H1 (cell line): ENCODE results near the gene SYT14. TPM values are rescaled to one million over a fixed set of nuclear protein-coding genes. Genes with fewer than 3 reads are reported as not detected.

Experiments
- CTCF ChIA-PET: fragments of 300-600 bp; sonication (Branson Sonifier 250); formaldehyde crosslinking; loops from one replicate; lab custom pipeline; 2021; ENCODE audit not compliant: partially characterized antibody; lab: Charles Lee
- POLR2A ChIA-PET: fragments of 300-600 bp; sonication (Branson Sonifier 250); formaldehyde crosslinking; loops from one replicate; lab custom pipeline; 2021; ENCODE audit warnings: inconsistent platforms; ENCODE audit not compliant: partially characterized antibody; lab: Charles Lee
- DNase-seq, 2 experiments: peaks; one replicate each; pipeline versions ENCODE4 v3.0.0 to v3.0.0-alpha.2; 2010 to 2022; ENCODE audit warnings: low spot score in 2 of 2, low read depth in 1 of 2, mixed read lengths in 1 of 2
- FAIRE-seq: peaks from 2 replicates; lab custom pipeline; 2011; peaks lifted over from hg19 to GRCh38; lab: Jason Lieb, UNC
- H2AFZ ChIP-seq: 2 replicates; pipeline ENCODE4 v1.8.1; 2012; ENCODE audit warnings: low read length, inconsistent platforms
- H2AK5ac ChIP-seq: 2 replicates; pipeline ENCODE4 v1.6.1; 2013; ENCODE audit warnings: low read depth, low read length
- H2BK120ac ChIP-seq: replicated peaks from 2 replicates; pipeline ENCODE3; 2013; ENCODE audit warnings: low read depth, low read length, inconsistent platforms
- H2BK12ac ChIP-seq: 2 replicates; pipeline ENCODE4 v1.6.1; 2013; ENCODE audit warnings: low read depth, low read length
- H2BK15ac ChIP-seq: 2 replicates; pipeline ENCODE4 v1.6.1; 2013; ENCODE audit warnings: low read length
- H2BK20ac ChIP-seq: 2 replicates; pipeline ENCODE4 v1.6.1; 2013; ENCODE audit warnings: low read length
- H2BK5ac ChIP-seq: 2 replicates; pipeline ENCODE4 v1.6.1; 2013; ENCODE audit warnings: low read depth, low read length
- H3K14ac ChIP-seq: 2 replicates; pipeline ENCODE4 v1.6.1; 2013; ENCODE audit warnings: inconsistent platforms; ENCODE audit not compliant: insufficient read length
- H3K18ac ChIP-seq: 2 replicates; pipeline ENCODE4 v1.6.1; 2013; ENCODE audit warnings: low read length; ENCODE audit errors: extremely low read depth
- H3K23ac ChIP-seq: 2 replicates; pipeline ENCODE4 v1.6.1; 2013; ENCODE audit warnings: inconsistent platforms; ENCODE audit not compliant: insufficient read length
- H3K23me2 ChIP-seq: 2 replicates; pipeline ENCODE4 v1.6.1; 2013; ENCODE audit warnings: low read depth, low read length
- H3K27ac ChIP-seq: 2 replicates; pipeline ENCODE4 v1.6.1; 2011; ENCODE audit warnings: low read depth, low read length, inconsistent platforms
- H3K27me3 ChIP-seq, 4 experiments: replicated peaks in 1 of 4; 1 replicate in 1 of 4; 2 replicates in 3 of 4; pipeline versions ENCODE4 v1.6.1 to v1.8.1; 2011 to 2013; ENCODE audit warnings: low read length in 3 of 4, mild to moderate bottlenecking in 3 of 4, inconsistent platforms in 2 of 4, mixed read lengths in 2 of 4, moderate library complexity in 1 of 4; ENCODE audit not compliant: control insufficient read depth in 3 of 4, insufficient read depth in 3 of 4; ENCODE audit errors: extremely low read depth in 1 of 4
- H3K36me3 ChIP-seq, 4 experiments: 2 replicates each; pipeline versions ENCODE4 v1.6.1 to v1.8.1; 2011 to 2013; ENCODE audit warnings: mild to moderate bottlenecking in 4 of 4, low read length in 3 of 4, moderate library complexity in 2 of 4, control low read depth in 1 of 4, inconsistent platforms in 1 of 4; ENCODE audit not compliant: insufficient read depth in 4 of 4, control insufficient read depth in 2 of 4
- H3K4ac ChIP-seq: replicated peaks from 2 replicates; pipeline ENCODE3; 2013; ENCODE audit warnings: low read length, low read depth, mixed read lengths, inconsistent platforms; ENCODE audit not compliant: insufficient read length
- H3K4me1 ChIP-seq, 4 experiments: replicated peaks in 1 of 4; 1 replicate in 1 of 4; 2 replicates in 3 of 4; pipeline versions ENCODE4 v1.6.1 to v1.8.1; 2011 to 2013; ENCODE audit warnings: low read length in 3 of 4, inconsistent platforms in 2 of 4, mixed read lengths in 1 of 4; ENCODE audit not compliant: insufficient read depth in 4 of 4, control insufficient read depth in 3 of 4
- H3K4me2 ChIP-seq, 2 experiments: 2 replicates each; pipeline versions ENCODE4 v1.6.1 to v1.8.1; 2011 to 2013; ENCODE audit warnings: low read depth in 2 of 2, low read length in 2 of 2, control low read depth in 1 of 2, inconsistent platforms in 1 of 2, mild to moderate bottlenecking in 1 of 2; ENCODE audit not compliant: insufficient read depth in 1 of 2
- H3K4me3 ChIP-seq, 4 experiments: fragments of 200-600, 300-600 bp in 1 of 4; sonication (generic), shearing (Covaris generic), sonication (Bioruptor Twin) in 1 of 4; 2 replicates each; pipeline versions ENCODE4 v1.5.1 to v1.8.1; 2011 to 2016; ENCODE audit warnings: low read length in 4 of 4, low read depth in 3 of 4, control low read depth in 2 of 4, inconsistent platforms in 2 of 4, mild to moderate bottlenecking in 2 of 4, mixed read lengths in 1 of 4, moderate library complexity in 1 of 4; ENCODE audit not compliant: insufficient read depth in 2 of 4; ENCODE audit errors: extremely low read depth in 1 of 4
- H3K56ac ChIP-seq: replicated peaks from 2 replicates; pipeline ENCODE3; 2013; ENCODE audit warnings: low read depth, mild to moderate bottlenecking, mixed read lengths, low read length, inconsistent platforms; ENCODE audit not compliant: insufficient read length
- H3K79me1 ChIP-seq: 2 replicates; pipeline ENCODE4 v1.6.1; 2013; ENCODE audit warnings: low read depth, low read length, control low read depth
- H3K79me2 ChIP-seq, 2 experiments: 2 replicates each; pipeline versions ENCODE4 v1.6.1 to v1.8.1; 2012 to 2013; ENCODE audit warnings: low read length in 2 of 2, mild to moderate bottlenecking in 2 of 2, inconsistent platforms in 1 of 2; ENCODE audit not compliant: insufficient read depth in 2 of 2, control insufficient read depth in 1 of 2
- H3K9ac ChIP-seq, 4 experiments: replicated peaks in 1 of 4; 1 replicate in 1 of 4; 2 replicates in 3 of 4; pipeline versions ENCODE4 v1.6.1 to v1.8.1; 2011 to 2013; ENCODE audit warnings: low read depth in 3 of 4, low read length in 3 of 4, control low read depth in 2 of 4, mild to moderate bottlenecking in 2 of 4, moderate library complexity in 2 of 4, inconsistent platforms in 1 of 4; ENCODE audit errors: extremely low read depth in 1 of 4
- H3K9me3 ChIP-seq, 2 experiments: 2 replicates each; pipeline versions ENCODE4 v1.6.1 to v1.8.1; 2012 to 2013; ENCODE audit warnings: mild to moderate bottlenecking in 2 of 2, moderate library complexity in 2 of 2, control low read depth in 1 of 2, inconsistent platforms in 1 of 2, low read depth in 1 of 2, low read length in 1 of 2, mixed read lengths in 1 of 2; ENCODE audit not compliant: insufficient read depth in 2 of 2
- H4K20me1 ChIP-seq, 2 experiments: replicated peaks in 1 of 2; 2 replicates each; pipeline versions ENCODE3 to v1.8.1; 2011 to 2013; ENCODE audit warnings: inconsistent platforms in 2 of 2, low read length in 2 of 2, mild to moderate bottlenecking in 1 of 2; ENCODE audit not compliant: insufficient read depth in 2 of 2, control insufficient read depth in 1 of 2
- H4K5ac ChIP-seq: 2 replicates; pipeline ENCODE4 v1.6.1; 2013; ENCODE audit warnings: low read length, low read depth, mixed read lengths, inconsistent platforms; ENCODE audit not compliant: insufficient read length
- H4K8ac ChIP-seq: 2 replicates; pipeline ENCODE4 v1.8.0; 2013; ENCODE audit warnings: mild to moderate bottlenecking, moderate library complexity, low read length, inconsistent platforms; ENCODE audit not compliant: insufficient read depth; ENCODE audit errors: extremely low read depth
- H4K91ac ChIP-seq: replicated peaks from 2 replicates; pipeline ENCODE3; 2013; ENCODE audit warnings: low read length, mixed read lengths, inconsistent platforms; ENCODE audit not compliant: insufficient read length
- BACH1 ChIP-seq: IDR thresholded peaks from 2 replicates; pipeline ENCODE4 v1.6.1; 2012; ENCODE audit warnings: low read length, improper control_type of control experiment
- BRCA1 ChIP-seq: IDR thresholded peaks from 2 replicates; pipeline ENCODE4 v1.6.1; 2012; ENCODE audit warnings: low read depth, low read length, improper control_type of control experiment
- CREB1 ChIP-seq: IDR thresholded peaks from 2 replicates; pipeline ENCODE4 v1.6.1; 2012; ENCODE audit warnings: inconsistent platforms
- CTBP2 ChIP-seq: IDR thresholded peaks from 2 replicates; pipeline ENCODE4 v1.7.0; 2011; ENCODE audit warnings: borderline replicate concordance, mild to moderate bottlenecking, moderate library complexity, mixed read lengths, low read length; ENCODE audit not compliant: insufficient read depth, insufficient read length
- E2F6 ChIP-seq: IDR thresholded peaks from 2 replicates; pipeline ENCODE4 v1.6.1; 2012; ENCODE audit warnings: inconsistent platforms
- KDM1A ChIP-seq: fragments of 200-600, 300-600 bp; sonication (generic); IDR thresholded peaks from 2 replicates; pipeline ENCODE4 v1.7.1; 2016; ENCODE audit warnings: mild to moderate bottlenecking, low read length, borderline replicate concordance
- KDM4A ChIP-seq: IDR thresholded peaks from one replicate; pipeline ENCODE4 v1.7.1; 2012; ENCODE audit warnings: low read depth, mild to moderate bottlenecking, moderate library complexity, low read length, inconsistent platforms; ENCODE audit not compliant: severe bottlenecking
- PHF8 ChIP-seq: fragments of 200-600 bp; sonication (generic); conservative IDR thresholded peaks from 2 replicates; pipeline ENCODE4 v1.7.1; 2012; ENCODE audit warnings: low read depth, mild to moderate bottlenecking, inconsistent platforms, low read length, moderate library complexity
- POLR2AphosphoS5 ChIP-seq: IDR thresholded peaks from 2 replicates; pipeline ENCODE4 v1.6.1; 2011; ENCODE audit warnings: low read depth, low read length
- SRF ChIP-seq: IDR thresholded peaks from 2 replicates; pipeline ENCODE4 v1.6.1; 2011; ENCODE audit warnings: mild to moderate bottlenecking, low read depth, low read length, moderate library complexity
- SUZ12 ChIP-seq: fragments of 200-600 bp; sonication (generic); IDR thresholded peaks from 2 replicates; pipeline ENCODE4 v1.6.1; 2012; ENCODE audit warnings: mild to moderate bottlenecking, inconsistent platforms, low read length, moderate library complexity, mixed read lengths
- ZNF274 ChIP-seq: IDR thresholded peaks from 2 replicates; pipeline ENCODE4 v1.7.0; 2012; ENCODE audit warnings: low read length, borderline replicate concordance; ENCODE audit errors: extremely low read depth
- WGBS, 2 experiments: shearing (Covaris generic) in 1 of 2; methylation state at CpG; one replicate each; pipeline versions ENCODE4 v1.1.6 to v1.1.7; 2013 to 2015; ENCODE audit warnings: low lambda C conversion rate in 2 of 2, mixed read lengths in 2 of 2, inconsistent platforms in 1 of 2, low coverage in 1 of 2, missing lambda C conversion rate in 1 of 2; ENCODE audit not compliant: insufficient replicate concordance in 2 of 2, insufficient coverage in 1 of 2, insufficient read length in 1 of 2; ENCODE audit errors: extremely low coverage in 1 of 2, missing lambda C conversion rate in 1 of 2; 5-methylcytosine and 5-hydroxymethylcytosine counted together
- polyA plus RNA-seq, 7 experiments: library from polyadenylated mRNA; depleted of rRNA in 3 of 7; stranded (reverse) in 5 of 7; unstranded in 2 of 7; fragments of >200 nt in 5 of 7; fragments of 200-250 nt in 2 of 7; gene quantifications; 1 replicate in 5 of 7; 2 replicates in 1 of 7; 4 replicates in 1 of 7; pipeline versions ENCODE4 v1.2.1 to v1.2.3, GENCODE V29; 2011 to 2013; ENCODE audit warnings: missing spikeins in 2 of 7, mixed read lengths in 2 of 7
- total RNA-seq: library from RNA; stranded (reverse); fragmentation: NEBNext Ultra II Directional; extraction: Animal tissue kit (Norgen Biotek cat#: 25700); gene quantifications from 2 replicates; pipeline ENCODE4 v1.2.1, GENCODE V29; 2021

SYT14 gene
- total and polyA plus RNA-seq, 2 of the 8 experiments (the other 6 are each of a cell fraction or from before 2014, with no cell fraction given) = 2.3 to 18.4 TPM

GRCh38 chr1:209926045-209926444 lies 12.0 kb upstream of the SYT14 start:
- no peak overlapping the region for H2BK120ac ChIP-seq
- no peak overlapping the region for H2BK12ac ChIP-seq
- no peak for DNase-seq
- no peak overlapping the region for H4K8ac ChIP-seq
- ChIA-PET POLR2A (interaction anchor here (1.4 kb wide), 1 partner anchor 63 kb away, joined by 4 read pairs; no protein-coding TSS in a partner anchor), CTCF (interaction anchor here (1.0 kb wide), 1 partner anchor 76 kb away, joined by 4 read pairs; no protein-coding TSS in a partner anchor)
- no peak overlapping the region for H2AK5ac ChIP-seq
- FAIRE-seq = no peak
- no peaks in the 10 kb centered on the region for H3K23me2 ChIP-seq
- no peaks in the 10 kb centered on the region for H3K4me1 ChIP-seq
- no peaks in the 10 kb centered on the region for H3K9me3 ChIP-seq
- H3K79me1 ChIP-seq = no peaks in the 10 kb centered on the region
- H3K18ac ChIP-seq = no peak overlapping the region
- H2BK5ac ChIP-seq = no peak overlapping the region
- H3K23ac ChIP-seq = no peak overlapping the region
- H2BK20ac ChIP-seq = no peak overlapping the region
- H3K79me2 ChIP-seq = no peaks in the 10 kb centered on the region
- no peak overlapping the region for H3K4me3 ChIP-seq
- no peak overlapping the region for H3K27ac ChIP-seq
- H3K9ac ChIP-seq = no peak overlapping the region
- no peaks in the 10 kb centered on the region for H3K27me3 ChIP-seq
- no peak overlapping the region; the same call in 1 of the 2 replicates for H2AFZ ChIP-seq
- H3K14ac ChIP-seq = no peak overlapping the region
- no peak overlapping the region for H2BK15ac ChIP-seq
- H3K36me3 ChIP-seq = no peaks in the 10 kb centered on the region
- H4K91ac ChIP-seq = no peak overlapping the region
- H4K5ac ChIP-seq = no peak overlapping the region
- H3K56ac ChIP-seq = no peak overlapping the region
- H4K20me1 ChIP-seq = no peaks in the 10 kb centered on the region
- WGBS, 2 experiments = 84% methylated on average over 3 of the region's 3 CpGs; no CpG with 5 or more reads in 1 of the 2 experiments
- no peak overlapping the region for H3K4ac ChIP-seq
- H3K4me2 ChIP-seq = no peak overlapping the region
- TF ChIP-seq POLR2AphosphoS5 (no peak), CREB1 (no peak), PHF8 (no peak), ZNF274 (no peak), BACH1 (no peak), KDM4A (no peak), E2F6 (no peak), CTBP2 (no peak), SRF (no peak), KDM1A (no peak), BRCA1 (no peak), SUZ12 (no peak)
